ENCODE results near the gene CREB1. TPM values are rescaled to one million over a fixed set of nuclear protein-coding genes. Genes with fewer than 3 reads are reported as not detected.
A peak's percentile ranks its signal among the peaks of the same experiment; 100 is the strongest.

CREB1 gene
- total RNA-seq, 6 experiments from 2014 or later: 32.9 to 51.8 (median 48.9) TPM

GRCh38 chr2:207531032-207531952 is 1.5 kb downstream of the CREB1 start:
- Mint-ChIP-seq H3K4me1 (ENCODE audit: low read depth) (peaks cover 42% of the 10 kb centered on the region), H3K36me3 (ENCODE audit: low read depth) (peaks cover 15% of the 10 kb centered on the region), H3K27me3 (ENCODE audit: insufficient read depth) (peaks cover 5% of the 10 kb centered on the region), H3K4me3 (peak overlapping the region; percentile 99), H3K27ac (peak overlapping the region; percentile 97), H3K9me3 (no peaks in the 10 kb centered on the region)
- TF ChIP-seq CTCF (IDR thresholded peaks at IDR 0.05): no peak
- no peak for DNase-seq

- H3K4me1 Mint-ChIP-seq (ENCODE audit: low read depth): peaks cover 40% of the 10 kb centered on the region
Observed at GRCh38 chr2:207532676-207533075, 2.9 kb downstream of the CREB1 start.

GRCh38 chr2:207533461-207534008 is 3.8 kb downstream of the CREB1 start:
- Mint-ChIP-seq H3K27ac (0 out of 2 replicates have a peak overlapping the region, but pooled peaks have one; percentile 26), H3K9me3 (no peaks in the 10 kb centered on the region), H3K27me3 (ENCODE audit: insufficient read depth) (peaks cover 7% of the 10 kb centered on the region), H3K4me3 (no peak overlapping the region), H3K36me3 (ENCODE audit: low read depth) (peaks cover 18% of the 10 kb centered on the region), H3K4me1 (ENCODE audit: low read depth) (peaks cover 36% of the 10 kb centered on the region)
- TF ChIP-seq CTCF (IDR thresholded peaks at IDR 0.05): no peak
- no peak for DNase-seq

More at GRCh38 chr2:207532676-207533075, 2.9 kb downstream of the CREB1 start:
- Mint-ChIP-seq H3K4me3 (peak overlapping the region; percentile 99; the same call in 1 of the 2 replicates), H3K27ac (no peak overlapping the region), H3K27me3 (ENCODE audit: insufficient read depth) (peaks cover 7% of the 10 kb centered on the region), H3K36me3 (ENCODE audit: low read depth) (peaks cover 21% of the 10 kb centered on the region), H3K9me3 (no peaks in the 10 kb centered on the region)
- TF ChIP-seq CTCF (IDR thresholded peaks at IDR 0.05): no peak
- DNase-seq: no peak

GRCh38 chr2:207534417-207534816 is 4.7 kb downstream of the CREB1 start:
- no peak for TF ChIP-seq CTCF (IDR thresholded peaks at IDR 0.05)
- H3K4me3 Mint-ChIP-seq: no peak overlapping the region
- DNase-seq: no peak
- H3K9me3 Mint-ChIP-seq: no peaks in the 10 kb centered on the region
- H3K36me3 Mint-ChIP-seq (ENCODE audit: low read depth): peaks cover 18% of the 10 kb centered on the region
- no peak overlapping the region; the same call in 1 of the 2 replicates for H3K27ac Mint-ChIP-seq
- peaks cover 7% of the 10 kb centered on the region for H3K27me3 Mint-ChIP-seq (ENCODE audit: insufficient read depth)
- peaks cover 38% of the 10 kb centered on the region for H3K4me1 Mint-ChIP-seq (ENCODE audit: low read depth)

- Mint-ChIP-seq H3K27me3 (ENCODE audit: insufficient read depth) (peaks cover 2% of the 10 kb centered on the region), H3K27ac (no peak overlapping the region), H3K9me3 (no peaks in the 10 kb centered on the region), H3K4me3 (no peak overlapping the region), H3K36me3 (ENCODE audit: low read depth) (peaks cover 8% of the 10 kb centered on the region; the same call in 1 of the 2 replicates), H3K4me1 (ENCODE audit: low read depth) (peaks cover 36% of the 10 kb centered on the region)
- DNase-seq: no peak
- TF ChIP-seq CTCF (IDR thresholded peaks at IDR 0.05): no peak
Observed at GRCh38 chr2:207539470-207539869, 9.7 kb downstream of the CREB1 start.

Measured in HFFc6 (cell line).